HG03097 (cell line): ENCODE results near the gene SOCS2.
"Not testable (repeated sequence)": the region's sequence is repeated elsewhere in the genome, so short reads cannot be mapped to it uniquely, and the experiment has no call there.

Experiments used
- ATAC-seq: cut with Tn5 transposase; IDR thresholded peaks from one replicate; pipeline ENCODE4 v1.9.1; 2021; ENCODE audit not compliant: unreplicated experiment, low FRiP score

SOCS2 gene

GRCh38 chr12:93592641-93593406, 20.3 kb downstream of the SOCS2 start:
- ATAC-seq = no peak

GRCh38 chr12:93593843-93594242, 21.4 kb downstream of the SOCS2 start:
- no peak for ATAC-seq

- ATAC-seq = no peak
Measured at GRCh38 chr12:93594766-93595311, 22.4 kb downstream of the SOCS2 start.

GRCh38 chr12:93595351-93595750, 22.9 kb downstream of the SOCS2 start:
- ATAC-seq = no peak

GRCh38 chr12:93597608-93598007, 25.1 kb downstream of the SOCS2 start:
- ATAC-seq = no peak

- ATAC-seq = no peak
Measured at GRCh38 chr12:93599192-93599591, 26.7 kb downstream of the SOCS2 start.

- no peak for ATAC-seq
Measured at GRCh38 chr12:93601591-93601990, 29.1 kb downstream of the SOCS2 start.

- no peak for ATAC-seq
Measured at GRCh38 chr12:93602897-93603668, 30.6 kb downstream of the SOCS2 start.

- no peak for ATAC-seq
Measured at GRCh38 chr12:93603762-93604161, 31.3 kb downstream of the SOCS2 start.

GRCh38 chr12:93608313-93608712, 35.8 kb downstream of the SOCS2 start:
- no peak for ATAC-seq

GRCh38 chr12:93609281-93610192, 37.1 kb downstream of the SOCS2 start:
- no peak for ATAC-seq

- no peak for ATAC-seq
Measured at GRCh38 chr12:93612776-93613175, 40.3 kb downstream of the SOCS2 start.

GRCh38 chr12:93614917-93615596, 42.6 kb downstream of the SOCS2 start:
- no peak for ATAC-seq

GRCh38 chr12:93616584-93617101, 44.2 kb downstream of the SOCS2 start:
- no peak for ATAC-seq

- no peak for ATAC-seq
Measured at GRCh38 chr12:93618891-93619410, 46.5 kb downstream of the SOCS2 start.

GRCh38 chr12:93621986-93622385, 49.5 kb downstream of the SOCS2 start:
- no peak for ATAC-seq

GRCh38 chr12:93622485-93622884, 50.0 kb downstream of the SOCS2 start:
- no peak for ATAC-seq

GRCh38 chr12:93624595-93625294, 52.3 kb downstream of the SOCS2 start:
- ATAC-seq = peak; percentile 59

- ATAC-seq = not testable (repeated sequence)
Measured at GRCh38 chr12:93625295-93625645, 52.8 kb downstream of the SOCS2 start.
